GM10847 (cell line): Measurements from ENCODE around the gene LDLRAD2.

ENCODE experiments used
- POLR2A ChIP-seq: IDR thresholded peaks from 2 replicates; pipeline ENCODE4 v1.6.1; 2011; ENCODE audit not compliant: insufficient read length; ENCODE audit errors: extremely low read depth

The LDLRAD2 gene

DNA sequence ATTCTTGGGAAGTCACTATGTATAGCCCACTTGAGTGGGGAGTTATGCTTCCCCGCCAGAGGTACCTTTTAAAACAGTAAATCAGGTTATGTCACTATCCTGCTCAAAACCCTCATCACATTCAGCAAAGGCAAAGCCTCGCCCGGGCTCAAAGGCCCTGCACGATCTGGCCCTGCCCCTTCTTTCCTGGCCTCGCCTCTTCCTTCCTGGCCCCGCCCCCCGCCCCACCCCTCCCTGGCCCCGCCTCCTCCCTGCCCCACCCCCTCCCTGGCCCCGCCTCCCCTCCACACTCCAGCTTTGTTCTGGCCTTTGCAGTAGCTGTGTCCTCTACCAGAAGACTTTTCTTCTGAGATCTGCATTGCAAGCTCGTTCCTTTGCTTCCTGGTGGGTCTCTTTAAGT lies 6.6 kb downstream of the LDLRAD2 start:
- no peak for TF ChIP-seq POLR2A

DNA sequence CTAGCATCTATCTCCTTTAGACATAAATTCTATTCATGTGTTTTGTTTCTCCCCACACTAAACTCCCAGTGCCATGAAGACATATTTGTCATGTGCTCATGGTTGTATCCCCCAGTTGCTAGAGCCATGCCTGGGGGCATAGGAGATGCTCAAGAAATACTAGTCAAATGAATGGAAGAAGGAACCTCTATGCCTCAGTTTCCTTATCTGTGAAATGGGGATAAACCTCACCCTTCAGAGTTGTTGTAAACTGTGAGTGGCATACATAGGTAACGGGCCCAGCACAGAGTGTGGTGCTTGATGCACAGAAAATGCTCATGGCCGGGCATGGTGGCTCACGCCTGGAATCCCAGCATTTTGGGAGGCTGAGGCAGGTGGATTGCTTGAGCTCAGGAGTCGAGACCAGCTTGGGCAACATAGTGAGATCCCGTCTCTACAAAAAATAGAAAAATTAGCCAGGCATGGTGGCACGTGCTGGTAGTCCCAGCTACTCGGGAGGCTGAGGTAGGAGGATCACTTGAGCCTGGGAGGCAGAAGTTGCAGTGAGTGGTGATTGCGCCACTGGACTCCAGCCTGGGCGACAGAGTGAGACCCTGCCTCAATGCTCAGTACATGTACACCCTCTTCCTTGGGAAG lies 8.7 kb downstream of the LDLRAD2 start:
- no peak for TF ChIP-seq POLR2A

DNA sequence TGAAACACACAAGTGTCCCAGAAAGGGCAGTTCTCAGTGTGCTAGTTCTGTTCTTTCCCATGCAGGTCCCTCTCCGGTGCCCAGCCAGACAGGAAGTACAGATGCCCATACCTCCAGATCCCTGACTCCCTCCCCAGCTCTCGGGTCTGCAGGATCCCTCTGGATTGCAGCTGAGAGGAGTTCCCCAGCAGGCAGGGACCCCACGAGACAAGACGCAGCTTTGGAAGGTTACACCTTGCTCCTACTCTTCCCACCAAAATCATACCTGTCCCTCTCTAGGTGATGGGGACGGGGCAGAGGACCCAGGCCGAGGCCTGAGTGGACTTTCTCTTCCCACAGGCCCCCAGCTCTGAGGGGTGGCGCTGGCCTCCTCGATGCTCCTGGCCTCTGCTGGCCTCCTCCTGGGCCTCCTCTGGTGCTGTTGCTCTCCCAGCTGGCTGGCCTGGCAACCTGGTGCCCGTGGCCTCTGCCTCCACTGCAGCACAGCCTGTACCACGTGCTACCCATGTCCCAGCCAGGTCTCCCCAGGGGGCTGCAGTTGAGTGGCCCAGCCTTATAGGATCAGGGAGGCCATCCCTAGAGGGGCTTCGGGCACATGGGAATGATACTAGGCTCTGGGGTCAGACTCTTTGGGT lies 9.4 kb downstream of the LDLRAD2 start:
- no peak for TF ChIP-seq POLR2A

DNA sequence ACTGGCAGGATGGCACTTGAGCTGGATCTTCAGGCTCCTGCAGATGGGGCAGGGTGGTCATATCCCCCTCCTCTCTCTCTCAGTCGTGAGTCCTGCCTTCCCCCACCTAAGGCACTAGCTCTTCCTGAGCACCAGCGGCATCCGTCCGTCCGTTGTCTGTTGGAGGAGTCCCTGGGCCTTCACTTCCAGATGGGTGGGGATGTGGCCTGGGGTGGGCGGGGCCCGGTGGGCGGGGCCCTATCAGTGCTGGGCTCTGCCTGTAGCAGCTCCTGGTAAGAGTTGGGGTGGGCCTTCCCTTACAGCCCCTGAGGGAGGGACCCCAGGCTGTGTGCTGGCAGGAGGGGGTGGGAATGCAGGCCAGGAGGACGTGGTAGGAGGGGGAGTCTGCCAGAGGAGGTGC lies 10.3 kb downstream of the LDLRAD2 start:
- no peak for TF ChIP-seq POLR2A

DNA sequence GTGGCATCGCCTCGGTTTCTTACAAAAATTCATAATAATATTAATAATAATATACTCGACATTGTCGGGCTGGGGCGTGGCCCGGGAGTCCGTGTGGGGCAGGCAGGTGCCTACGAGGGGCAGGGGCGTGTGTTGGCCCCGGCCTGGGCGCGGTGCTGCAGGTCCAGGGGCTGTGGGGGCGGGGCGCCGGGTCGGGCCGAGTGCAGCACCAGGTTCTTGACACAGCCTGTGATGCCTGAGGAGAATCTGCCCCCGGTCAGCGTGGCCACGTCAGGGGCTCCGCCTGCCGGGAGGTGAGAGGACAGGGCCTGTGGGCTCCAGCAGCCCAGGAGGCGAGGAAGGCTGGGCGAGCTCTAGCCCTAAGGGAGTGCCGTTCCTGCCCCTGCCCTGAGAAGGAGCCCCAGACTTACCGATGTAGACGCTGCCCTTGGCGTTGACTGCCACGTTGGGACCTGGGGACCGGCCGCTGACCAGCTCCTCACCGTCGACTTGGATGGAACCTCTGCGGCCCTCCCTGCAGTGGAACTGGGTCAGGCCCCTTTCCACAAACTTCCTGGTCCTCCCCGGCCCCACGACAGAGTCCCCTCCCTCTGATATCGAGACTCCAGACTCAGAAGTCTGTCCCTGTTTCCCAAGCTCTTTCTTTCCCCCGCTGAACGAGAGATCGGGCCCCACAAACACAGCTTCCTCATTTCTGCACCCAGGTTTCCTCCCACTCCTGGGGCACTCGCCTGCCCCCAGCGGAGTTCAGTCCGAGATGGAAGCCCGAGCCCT lies 11.3 kb downstream of the LDLRAD2 start:
- no peak for TF ChIP-seq POLR2A

DNA sequence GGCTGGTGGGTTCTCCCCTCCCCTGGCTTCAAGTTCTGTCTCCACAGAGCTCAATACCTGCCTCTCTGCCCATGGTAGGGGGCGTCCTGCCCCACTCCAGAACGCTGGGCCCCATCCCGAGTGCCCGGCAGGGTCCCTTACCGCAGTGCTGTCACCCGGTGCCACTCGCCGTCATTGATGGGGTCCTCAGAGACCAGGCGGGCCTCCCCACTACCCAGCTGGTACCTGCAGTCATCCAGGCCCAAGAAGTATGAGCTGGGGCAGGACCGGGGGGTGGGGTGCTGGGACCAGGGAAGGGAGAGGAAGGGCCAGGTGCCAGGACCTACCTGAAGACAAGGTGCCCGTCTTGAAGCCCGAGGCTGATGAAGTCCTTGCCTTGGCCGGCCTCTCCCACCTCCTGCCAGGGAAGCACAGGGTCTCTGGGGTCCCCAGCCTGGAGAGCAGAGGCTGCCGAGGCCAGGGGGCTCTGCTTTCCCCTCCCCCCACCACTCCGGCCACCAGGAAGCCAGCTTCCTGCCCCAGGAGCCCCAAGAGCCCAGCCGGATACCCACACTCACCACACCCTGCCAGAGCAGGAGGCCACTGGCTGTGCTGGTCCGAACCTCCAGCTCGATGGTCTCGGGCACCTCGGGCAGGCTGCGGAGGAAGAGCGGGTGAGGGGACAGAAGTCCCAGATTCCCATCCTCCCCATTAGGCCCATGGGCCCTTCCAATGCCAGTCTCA lies 12.1 kb downstream of the LDLRAD2 start:
- TF ChIP-seq POLR2A = no peak

DNA sequence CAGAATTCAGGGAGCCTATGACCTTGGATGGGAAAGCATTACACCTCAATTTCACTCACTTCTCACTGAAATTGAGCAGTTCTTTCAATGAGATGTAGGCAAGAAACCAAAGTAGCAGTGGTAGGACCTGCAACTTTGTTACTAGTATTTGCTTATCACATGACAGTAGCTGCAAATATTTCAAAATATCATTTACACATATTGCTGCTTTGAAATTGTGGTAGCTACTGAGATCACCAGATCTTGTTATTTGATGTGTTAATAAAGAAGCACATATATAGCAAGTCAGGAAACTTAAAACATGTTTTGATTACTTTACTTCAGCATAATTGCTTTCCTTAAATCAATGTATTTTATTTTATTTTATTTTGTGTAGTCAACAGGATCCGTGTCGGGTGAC lies 12.9 kb downstream of the LDLRAD2 start:
- TF ChIP-seq POLR2A = no peak

DNA sequence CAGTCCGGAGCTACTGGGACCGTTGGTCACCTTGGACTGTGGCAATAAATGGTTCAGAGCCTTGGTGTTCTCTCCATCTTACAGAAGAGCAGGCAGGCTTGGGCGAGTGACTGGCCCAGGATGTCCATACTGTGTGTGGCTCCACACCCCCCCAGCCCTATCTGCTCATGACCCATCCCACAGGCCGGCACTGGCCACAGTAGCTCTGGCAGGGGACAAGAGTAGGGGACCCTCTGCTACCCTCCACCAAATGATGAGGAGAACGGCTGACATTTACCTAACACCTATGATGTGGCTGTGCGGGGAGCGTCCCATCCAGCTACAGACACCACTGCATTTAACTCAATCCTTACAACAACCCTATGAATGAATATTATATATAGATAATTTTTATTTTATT lies 13.3 kb downstream of the LDLRAD2 start:
- no peak for TF ChIP-seq POLR2A

DNA sequence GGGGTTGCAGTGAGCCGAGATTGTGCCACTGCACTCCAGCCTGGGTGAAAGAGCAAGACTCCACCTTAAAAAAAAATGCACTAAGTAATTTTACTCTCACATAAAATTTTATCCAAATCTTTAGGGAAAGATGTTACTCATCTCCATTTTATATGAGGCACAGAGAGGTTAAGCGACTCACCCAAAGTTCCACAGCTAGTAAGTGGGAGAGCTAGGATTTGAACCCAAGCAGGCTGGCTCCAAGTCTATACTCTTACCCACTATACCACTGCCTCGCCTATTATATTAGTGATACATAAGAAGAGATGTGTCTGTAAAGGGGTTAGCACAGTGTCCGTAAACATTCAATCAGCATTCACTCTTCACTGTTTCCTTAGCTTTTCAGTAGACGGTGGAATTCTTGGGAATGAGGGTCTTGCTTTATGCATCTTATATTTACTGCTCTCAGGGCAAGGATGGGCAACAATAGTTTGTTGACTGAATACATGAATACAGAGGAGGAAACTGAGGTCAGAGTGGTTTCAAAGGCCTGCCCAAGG lies 15.1 kb downstream of the LDLRAD2 start:
- no peak for TF ChIP-seq POLR2A

DNA sequence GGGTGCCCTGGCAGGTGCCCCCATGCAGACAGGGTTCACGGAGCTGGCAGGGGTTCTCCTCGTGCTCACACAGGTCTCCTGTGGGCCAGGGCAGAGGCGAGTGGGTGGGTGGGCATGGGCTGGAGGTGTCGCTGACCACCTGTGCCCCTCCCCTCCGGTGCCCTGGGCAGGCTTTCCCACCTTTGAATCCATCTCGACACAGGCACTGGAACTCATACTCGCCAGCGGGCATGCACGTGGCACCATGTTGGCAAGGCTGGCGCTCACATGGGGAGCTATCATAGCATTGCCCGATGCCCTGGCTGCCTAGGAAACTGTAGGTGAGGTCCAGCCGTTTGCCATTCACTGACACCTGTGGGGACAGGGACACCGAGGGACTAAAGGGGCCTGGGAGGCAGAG lies 16.0 kb downstream of the LDLRAD2 start:
- no peak for TF ChIP-seq POLR2A

DNA sequence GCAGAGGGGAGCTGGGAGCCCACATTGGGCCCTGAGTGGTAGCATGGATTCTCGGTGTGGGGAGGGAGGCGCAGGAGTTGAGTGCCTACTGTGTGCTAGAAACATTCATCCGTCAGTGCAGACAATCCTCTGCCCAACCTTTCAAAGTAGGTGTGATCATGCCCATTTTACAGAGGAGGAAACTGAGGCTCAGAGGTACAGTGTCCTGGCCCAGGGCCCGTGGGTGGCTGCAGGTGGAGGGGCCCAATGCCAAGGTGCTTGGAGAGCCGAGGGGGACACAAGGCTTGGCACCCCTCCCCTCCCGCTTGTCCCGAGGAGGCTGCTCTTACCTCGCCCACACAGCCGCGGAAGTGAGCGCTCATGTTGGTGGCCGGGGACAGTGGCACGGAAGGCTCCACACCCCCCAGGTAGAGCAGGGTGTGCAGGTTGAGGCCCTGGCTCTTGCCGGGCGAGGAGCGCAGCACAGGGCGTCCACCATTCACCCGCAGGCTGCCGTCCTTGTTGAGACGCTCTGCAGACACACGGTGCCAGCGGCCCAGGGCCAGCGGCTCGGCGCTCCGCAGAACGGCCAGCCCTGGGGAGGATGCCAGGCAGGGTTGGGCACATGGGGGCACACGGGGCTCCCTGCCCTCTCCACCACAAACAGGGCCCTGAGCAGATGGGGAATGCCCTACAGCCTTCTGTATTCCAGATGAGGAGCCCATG lies 16.6 kb downstream of the LDLRAD2 start:
- TF ChIP-seq POLR2A = no peak

DNA sequence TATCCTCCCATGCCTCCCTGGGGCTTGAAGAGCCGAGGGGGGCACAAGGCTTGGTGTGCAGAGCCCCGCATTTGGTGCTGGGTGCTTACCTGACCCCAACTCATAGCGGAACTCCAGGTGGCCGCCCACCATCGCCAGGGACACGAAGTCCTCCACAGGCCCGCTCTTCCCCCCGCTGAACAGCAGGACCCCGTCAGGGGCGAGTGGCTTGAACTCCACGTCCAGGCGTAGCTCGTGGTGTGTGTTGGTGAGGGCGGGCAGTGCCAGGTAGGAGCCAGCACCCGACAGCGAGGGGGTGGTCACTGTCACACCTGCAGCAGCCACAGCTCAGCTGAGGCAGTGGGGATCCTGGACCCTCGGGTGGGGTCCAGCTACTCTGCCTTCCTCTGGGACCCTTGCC lies 17.2 kb downstream of the LDLRAD2 start:
- no peak for TF ChIP-seq POLR2A

DNA sequence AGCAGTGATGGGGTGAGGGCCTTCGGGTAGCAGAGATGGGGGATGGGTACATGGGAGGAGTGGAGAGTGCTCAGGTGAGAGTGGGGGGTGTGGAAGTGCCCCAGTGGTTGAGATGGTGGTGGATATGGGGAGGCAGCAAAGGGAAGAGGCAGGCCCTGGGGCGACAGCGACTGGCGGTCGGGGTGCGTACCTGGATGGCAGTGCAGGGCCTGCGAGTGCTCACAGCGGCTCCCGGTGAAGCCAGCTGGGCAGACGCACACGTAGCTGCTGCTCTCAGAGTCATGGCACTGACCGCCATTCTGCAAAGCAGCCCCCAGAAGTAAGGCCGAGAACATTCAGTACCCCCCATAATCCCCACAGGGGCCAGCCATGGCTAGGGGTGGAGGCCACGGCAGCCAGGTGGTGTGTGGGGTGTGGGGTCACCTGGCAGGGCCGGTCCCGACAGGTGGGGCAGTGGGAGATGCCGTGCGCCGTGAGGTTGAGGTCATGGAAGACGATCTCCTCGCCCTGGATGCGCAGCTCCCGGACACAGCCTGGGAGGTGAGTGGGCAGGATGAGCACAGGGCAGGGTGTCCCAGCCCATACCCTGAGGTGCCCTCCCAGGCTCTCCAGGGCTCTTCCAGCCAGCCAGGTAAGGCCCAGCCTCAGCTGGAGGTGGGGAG lies 18.9 kb downstream of the LDLRAD2 start:
- no peak for TF ChIP-seq POLR2A

DNA sequence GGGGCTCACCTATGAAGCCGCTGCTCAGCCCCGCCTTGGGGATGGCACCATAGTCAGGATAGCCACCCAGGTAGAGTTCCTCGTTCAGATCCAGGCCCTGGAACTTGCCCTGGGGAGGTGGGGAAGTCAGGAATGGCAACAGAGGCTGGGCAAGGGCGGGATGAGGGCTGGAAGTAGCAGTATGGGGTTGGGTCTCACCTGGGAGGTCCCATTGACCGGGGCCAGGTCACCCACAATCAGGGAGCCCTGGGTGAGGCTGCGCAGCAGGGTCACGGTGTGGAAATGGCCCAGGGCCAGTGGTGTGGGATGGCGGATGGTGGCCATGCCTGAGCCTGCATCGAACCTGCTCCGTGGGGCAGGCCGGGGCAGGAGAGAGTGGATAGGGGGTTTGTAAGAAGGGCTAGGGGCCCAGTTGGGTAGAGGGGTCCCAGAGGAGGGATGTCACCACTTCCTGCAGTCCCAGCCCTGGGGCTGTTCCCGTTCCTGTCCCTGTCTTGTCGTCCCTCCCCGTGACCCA lies 19.4 kb downstream of the LDLRAD2 start:
- no peak for TF ChIP-seq POLR2A

DNA sequence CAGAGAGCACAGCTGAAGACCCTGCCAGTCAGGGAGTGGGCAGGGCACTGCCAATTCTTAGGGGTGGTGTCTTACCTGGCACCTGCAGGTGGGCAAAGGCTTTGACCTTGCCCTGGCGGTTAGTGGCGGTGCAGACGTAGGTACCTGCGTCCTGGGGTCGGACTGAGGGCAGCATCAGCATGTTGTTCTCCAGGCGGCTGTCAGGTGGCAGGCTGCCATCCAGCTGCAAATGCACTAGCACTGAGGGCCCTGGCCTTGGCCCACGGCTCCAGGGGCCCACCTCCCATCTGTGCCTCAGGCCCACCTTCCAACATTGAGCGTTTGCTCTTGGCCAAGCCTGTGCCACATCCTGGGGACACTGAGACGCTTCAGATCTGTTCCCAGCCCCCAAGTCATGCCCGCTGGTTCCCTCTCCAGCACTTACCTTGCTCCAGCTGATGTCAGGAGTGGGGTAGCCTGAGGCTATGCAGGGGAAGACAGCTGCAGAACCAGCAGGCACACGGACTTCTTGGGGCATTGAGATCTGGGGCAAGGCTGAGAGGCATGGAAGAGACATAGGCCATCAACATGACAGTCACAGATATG lies 21.4 kb downstream of the LDLRAD2 start:
- no peak for TF ChIP-seq POLR2A
